ENCODE results near the gene MUCL3.
"Not testable (repeated sequence)": the region's sequence is repeated elsewhere in the genome, so short reads cannot be mapped to it uniquely, and the experiment has no call there.

- TF ChIP-seq POLR2A (IDR thresholded peaks at IDR 0.05), result not testable (repeated sequence)
- TF ChIP-seq, protein P1, sequence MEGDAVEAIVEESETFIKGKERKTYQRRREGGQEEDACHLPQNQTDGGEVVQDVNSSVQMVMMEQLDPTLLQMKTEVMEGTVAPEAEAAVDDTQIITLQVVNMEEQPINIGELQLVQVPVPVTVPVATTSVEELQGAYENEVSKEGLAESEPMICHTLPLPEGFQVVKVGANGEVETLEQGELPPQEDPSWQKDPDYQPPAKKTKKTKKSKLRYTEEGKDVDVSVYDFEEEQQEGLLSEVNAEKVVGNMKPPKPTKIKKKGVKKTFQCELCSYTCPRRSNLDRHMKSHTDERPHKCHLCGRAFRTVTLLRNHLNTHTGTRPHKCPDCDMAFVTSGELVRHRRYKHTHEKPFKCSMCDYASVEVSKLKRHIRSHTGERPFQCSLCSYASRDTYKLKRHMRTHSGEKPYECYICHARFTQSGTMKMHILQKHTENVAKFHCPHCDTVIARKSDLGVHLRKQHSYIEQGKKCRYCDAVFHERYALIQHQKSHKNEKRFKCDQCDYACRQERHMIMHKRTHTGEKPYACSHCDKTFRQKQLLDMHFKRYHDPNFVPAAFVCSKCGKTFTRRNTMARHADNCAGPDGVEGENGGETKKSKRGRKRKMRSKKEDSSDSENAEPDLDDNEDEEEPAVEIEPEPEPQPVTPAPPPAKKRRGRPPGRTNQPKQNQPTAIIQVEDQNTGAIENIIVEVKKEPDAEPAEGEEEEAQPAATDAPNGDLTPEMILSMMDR (IDR thresholded peaks at IDR 0.05), result not testable (repeated sequence)
These were observed 28.4 kb downstream of the MUCL3 start for GRCh38 chr6:30969171-30969570.
